GM12873 (cell line): Measurements from ENCODE around the gene C2orf81.
A peak's percentile ranks its signal among the peaks of the same experiment; 100 is the strongest.

ENCODE experiments used
- CTCF ChIP-seq: IDR thresholded peaks from 2 replicates; pipeline ENCODE4 v1.5.1; 2012; ENCODE audit warnings: low read depth, mild to moderate bottlenecking, moderate library complexity, low read length, control low read depth; ENCODE audit not compliant: insufficient read depth; ENCODE audit errors: missing control alignments

C2orf81 gene

GRCh38 chr2:74396149-74396548 is 25.3 kb downstream of the C2orf81 start:
- no peak for TF ChIP-seq CTCF

GRCh38 chr2:74393525-74393924 is 27.9 kb downstream of the C2orf81 start:
- TF ChIP-seq CTCF: no peak

GRCh38 chr2:74392449-74392743 is 29.0 kb downstream of the C2orf81 start:
- TF ChIP-seq CTCF: no peak

- peak; percentile 98 for TF ChIP-seq CTCF
These were observed 29.6 kb downstream of the C2orf81 start for GRCh38 chr2:74391580-74392448.

- TF ChIP-seq CTCF: no peak
These were observed 30.2 kb downstream of the C2orf81 start for GRCh38 chr2:74391209-74391579.

- TF ChIP-seq CTCF: no peak
These were observed 30.8 kb downstream of the C2orf81 start for GRCh38 chr2:74390606-74391005.

- no peak for TF ChIP-seq CTCF
These were observed 34.1 kb downstream of the C2orf81 start for GRCh38 chr2:74387346-74387745.
